GM21825 (cell line): ENCODE results near the gene FAM13C.

ENCODE experiments used
- ATAC-seq: cut with Tn5 transposase; IDR thresholded peaks from one replicate; pipeline ENCODE4 v1.9.1; 2021; ENCODE audit warnings: mild to moderate bottlenecking, moderate library complexity; ENCODE audit not compliant: unreplicated experiment

FAM13C gene

GRCh38 chr10:59281861-59282260, 80.5 kb downstream of the FAM13C start:
- no peak for ATAC-seq

GRCh38 chr10:59279991-59280505, 82.3 kb downstream of the FAM13C start:
- no peak for ATAC-seq

GRCh38 chr10:59279476-59279875, 82.9 kb downstream of the FAM13C start:
- ATAC-seq = no peak

- no peak for ATAC-seq
These were observed 85.4 kb downstream of the FAM13C start for GRCh38 chr10:59276919-59277318.

- no peak for ATAC-seq
These were observed 86.2 kb downstream of the FAM13C start for GRCh38 chr10:59276133-59276532.

- ATAC-seq = no peak
These were observed 88.9 kb downstream of the FAM13C start for GRCh38 chr10:59273445-59273844.

- no peak for ATAC-seq
These were observed 90.3 kb downstream of the FAM13C start for GRCh38 chr10:59272061-59272460.

GRCh38 chr10:59271160-59271559, 91.2 kb downstream of the FAM13C start:
- no peak for ATAC-seq

GRCh38 chr10:59270492-59270891, 91.9 kb downstream of the FAM13C start:
- ATAC-seq = no peak

- no peak for ATAC-seq
These were observed 92.7 kb downstream of the FAM13C start for GRCh38 chr10:59269651-59270050.

- no peak for ATAC-seq
These were observed 93.9 kb downstream of the FAM13C start for GRCh38 chr10:59268460-59268859.

- ATAC-seq = no peak
These were observed 96.0 kb downstream of the FAM13C start for GRCh38 chr10:59266321-59266720.

- ATAC-seq = no peak
These were observed 97.2 kb downstream of the FAM13C start for GRCh38 chr10:59265141-59265540.

GRCh38 chr10:59258890-59259289, 103.5 kb downstream of the FAM13C start:
- no peak for ATAC-seq

GRCh38 chr10:59257224-59257623, 105.1 kb downstream of the FAM13C start:
- ATAC-seq = no peak

GRCh38 chr10:59255463-59255862, 106.9 kb downstream of the FAM13C start:
- ATAC-seq = no peak

GRCh38 chr10:59252491-59252890, 109.9 kb downstream of the FAM13C start:
- ATAC-seq = no peak

- ATAC-seq = no peak
These were observed 116.7 kb downstream of the FAM13C start for GRCh38 chr10:59245686-59246085.

GRCh38 chr10:59244871-59245270, 117.5 kb downstream of the FAM13C start:
- no peak for ATAC-seq

GRCh38 chr10:59243611-59244195, 118.6 kb downstream of the FAM13C start:
- no peak for ATAC-seq

GRCh38 chr10:59242991-59243390, 119.4 kb downstream of the FAM13C start:
- no peak for ATAC-seq

GRCh38 chr10:59242057-59242456, 120.3 kb downstream of the FAM13C start:
- no peak for ATAC-seq

GRCh38 chr10:59240582-59241183, 121.7 kb downstream of the FAM13C start:
- no peak for ATAC-seq
